HEK293 (cell line): ENCODE data around the gene STN1.

Experiments used
- CTCF ChIA-PET: fragments of 350-600 bp; formaldehyde crosslinking; extraction: SDS; loops from one replicate; lab custom pipeline; 2021; ENCODE audit warnings: antibody characterized with exemption; lab: Yijun Ruan, JAX
- POLR2A ChIA-PET: fragments of 300-600 bp; formaldehyde crosslinking; extraction: SDS; loops from one replicate; lab custom pipeline; 2020; ENCODE audit warnings: antibody characterized with exemption, inconsistent platforms; lab: Yijun Ruan, JAX
- H3K27ac ChIP-seq: fragments of 200-500 bp; sonication (Bioruptor generic); 2 replicates; pipeline ENCODE4 v1.5.1; 2014; ENCODE audit warnings: low read depth, low read length, control low read depth, inconsistent platforms; ENCODE audit errors: extremely low read depth
- H3K36me3 ChIP-seq, 2 experiments: fragments of 200-500 bp in 1 of 2; sonication (Bioruptor generic) in 1 of 2; 1 replicate in 1 of 2; 2 replicates in 1 of 2; pipeline ENCODE4 v1.5.1; 2014 to 2017; ENCODE audit warnings: inconsistent platforms in 2 of 2, low read length in 2 of 2; ENCODE audit not compliant: control insufficient read depth in 2 of 2, insufficient read depth in 1 of 2
- H3K4me1 ChIP-seq: fragments of 200-500 bp; sonication (Bioruptor generic); 2 replicates; pipeline ENCODE4 v1.5.1; 2014; ENCODE audit warnings: mild to moderate bottlenecking, low read length, inconsistent platforms; ENCODE audit not compliant: control insufficient read depth, insufficient read depth
- H3K4me3 ChIP-seq: 2 replicates; pipeline ENCODE4 v1.5.1; 2011; ENCODE audit warnings: low read depth, mild to moderate bottlenecking, control low read depth, low read length, moderate library complexity
- H3K9me3 ChIP-seq: fragments of 200-500 bp; sonication (Bioruptor generic); 2 replicates; pipeline ENCODE4 v1.5.1; 2014; ENCODE audit warnings: low read depth, low read length, inconsistent platforms; ENCODE audit not compliant: control insufficient read depth, insufficient read depth
- HOXA7 ChIP-seq: sonication (generic); formaldehyde crosslinking; IDR thresholded peaks from 2 replicates; pipeline ENCODE4 v1.8.1; 2022; ENCODE audit warnings: missing genetic modification reagents, borderline replicate concordance
- IKZF3 ChIP-seq: fragments of 450-650 bp; IDR thresholded peaks from 2 replicates; pipeline ENCODE4 v1.5.0; 2018; ENCODE audit warnings: missing biosample characterization, mild to moderate bottlenecking, missing genetic modification characterization, moderate library complexity
- KLF9 ChIP-seq: fragments of 450-650 bp; formaldehyde crosslinking; IDR thresholded peaks from 2 replicates; pipeline ENCODE4 v1.5.1; 2016; ENCODE audit warnings: missing biosample characterization, missing genetic modification characterization, low read depth
- OSR2 ChIP-seq: fragments of 450-650 bp; formaldehyde crosslinking; IDR thresholded peaks from 2 replicates; pipeline ENCODE4 v1.5.1; 2016; ENCODE audit warnings: missing biosample characterization, missing genetic modification characterization
- SP2 ChIP-seq: fragments of 450-650 bp; formaldehyde crosslinking; IDR thresholded peaks from 2 replicates; pipeline ENCODE4 v1.5.1; 2016; ENCODE audit warnings: missing biosample characterization, missing genetic modification characterization
- WT1 ChIP-seq: fragments of 450-650 bp; formaldehyde crosslinking; IDR thresholded peaks from 2 replicates; pipeline ENCODE4 v1.5.1; 2016; ENCODE audit warnings: missing biosample characterization, missing genetic modification characterization
- YY1 ChIP-seq: fragments of 450-650 bp; formaldehyde crosslinking; IDR thresholded peaks from 2 replicates; pipeline ENCODE4 v1.5.1; 2018; ENCODE audit warnings: missing biosample characterization, missing genetic modification characterization
- ZBTB11 ChIP-seq: fragments of 450-650 bp; formaldehyde crosslinking; conservative IDR thresholded peaks from 2 replicates; pipeline ENCODE4 v1.5.1; 2016; ENCODE audit warnings: low read depth, missing biosample characterization, missing genetic modification characterization
- ZBTB21 ChIP-seq: fragments of 450-650 bp; formaldehyde crosslinking; IDR thresholded peaks from 2 replicates; pipeline ENCODE4 v1.5.1; 2017; ENCODE audit warnings: missing biosample characterization, missing genetic modification characterization
- ZFP37 ChIP-seq: fragments of 450-650 bp; formaldehyde crosslinking; IDR thresholded peaks from 2 replicates; pipeline ENCODE4 v1.5.1; 2016; ENCODE audit warnings: missing biosample characterization, missing genetic modification characterization
- ZNF157 ChIP-seq: fragments of 450-650 bp; formaldehyde crosslinking; IDR thresholded peaks from 2 replicates; pipeline ENCODE4 v1.5.1; 2016; ENCODE audit warnings: missing biosample characterization, missing genetic modification characterization
- ZNF2 ChIP-seq: fragments of 450-650 bp; formaldehyde crosslinking; IDR thresholded peaks from 2 replicates; pipeline ENCODE4 v1.5.1; 2016; ENCODE audit warnings: missing biosample characterization, missing genetic modification characterization
- ZNF221 ChIP-seq: fragments of 450-650 bp; formaldehyde crosslinking; IDR thresholded peaks from 2 replicates; pipeline ENCODE4 v1.5.1; 2017; ENCODE audit warnings: missing biosample characterization, missing genetic modification characterization, borderline replicate concordance
- ZNF26 ChIP-seq: fragments of 450-650 bp; formaldehyde crosslinking; IDR thresholded peaks from 2 replicates; pipeline ENCODE4 v1.5.1; 2016; ENCODE audit warnings: missing biosample characterization, missing genetic modification characterization
- ZNF280C ChIP-seq: fragments of 450-650 bp; formaldehyde crosslinking; IDR thresholded peaks from 2 replicates; pipeline ENCODE4 v1.5.1; 2016; ENCODE audit warnings: missing biosample characterization, missing genetic modification characterization
- ZNF362 ChIP-seq: fragments of 450-650 bp; formaldehyde crosslinking; IDR thresholded peaks from 2 replicates; pipeline ENCODE4 v1.5.1; 2016; ENCODE audit warnings: missing biosample characterization, missing genetic modification characterization
- ZNF544 ChIP-seq: fragments of 450-650 bp; formaldehyde crosslinking; IDR thresholded peaks from 2 replicates; pipeline ENCODE4 v1.5.0; 2017; ENCODE audit warnings: missing biosample characterization, missing genetic modification characterization
- ZNF558 ChIP-seq: fragments of 450-650 bp; formaldehyde crosslinking; IDR thresholded peaks from 2 replicates; pipeline ENCODE4 v1.5.1; 2016; ENCODE audit warnings: missing biosample characterization, missing genetic modification characterization
- ZNF596 ChIP-seq: fragments of 450-650 bp; IDR thresholded peaks from 2 replicates; pipeline ENCODE4 v1.5.0; 2018; ENCODE audit warnings: missing biosample characterization, mild to moderate bottlenecking, missing genetic modification characterization, moderate library complexity
- ZNF623 ChIP-seq: fragments of 450-650 bp; formaldehyde crosslinking; IDR thresholded peaks from 2 replicates; pipeline ENCODE4 v1.5.1; 2016; ENCODE audit warnings: missing biosample characterization, missing genetic modification characterization
- ZNF645 ChIP-seq: fragments of 450-650 bp; formaldehyde crosslinking; IDR thresholded peaks from 2 replicates; pipeline ENCODE4; 2016; ENCODE audit warnings: missing biosample characterization, missing genetic modification characterization
- ZNF660 ChIP-seq: fragments of 450-650 bp; IDR thresholded peaks from 2 replicates; pipeline ENCODE4 v1.5.1; 2018; ENCODE audit warnings: missing biosample characterization, mild to moderate bottlenecking, missing genetic modification characterization
- ZNF692 ChIP-seq: fragments of 450-650 bp; formaldehyde crosslinking; IDR thresholded peaks from 2 replicates; pipeline ENCODE4 v1.5.1; 2016; ENCODE audit warnings: missing biosample characterization, missing genetic modification characterization
- ZNF76 ChIP-seq: fragments of 450-650 bp; formaldehyde crosslinking; IDR thresholded peaks from 2 replicates; pipeline ENCODE4; 2016; ENCODE audit warnings: low read depth, missing biosample characterization, missing genetic modification characterization, borderline replicate concordance

STN1 gene

GRCh38 chr10:103893817-103894216, 24.2 kb downstream of the STN1 start:
- Histone ChIP-seq H3K9me3 (no peaks in the 10 kb centered on the region), H3K36me3 (peaks cover 0 to 22% of the 10 kb centered on the region in 2 experiments; a peak in 1 of 3 replicates), H3K4me3 (no peak overlapping the region), H3K4me1 (peaks cover 23% of the 10 kb centered on the region), H3K27ac (no peak overlapping the region)
- no peak for TF ChIP-seq OSR2 (tag by site-specific recombination)
- TF ChIP-seq ZNF596 (tag by site-specific recombination): no peak
- no peak for TF ChIP-seq ZNF558 (tag by site-specific recombination)
- no peak for TF ChIP-seq ZNF362
- TF ChIP-seq ZNF221 (tag by site-specific recombination): no peak
- TF ChIP-seq ZNF544 (tag by site-specific recombination): no peak
- no peak for TF ChIP-seq KLF9
- no peak for TF ChIP-seq ZNF645 (tag by site-specific recombination)
- TF ChIP-seq ZNF2 (tag by site-specific recombination): no peak
- no peak for TF ChIP-seq ZNF623
- TF ChIP-seq HOXA7 (CRISPR knock-in tag): no peak
- TF ChIP-seq ZNF26 (tag by site-specific recombination): no peak
- no peak for TF ChIP-seq IKZF3 (tag by site-specific recombination)
- TF ChIP-seq ZNF280C (tag by site-specific recombination): no peak
- no peak for TF ChIP-seq ZFP37 (tag by site-specific recombination)
- POLR2A ChIA-PET: interaction anchor here (0.7 kb wide), 1 partner anchor 25 kb away, joined by 4 read pairs; no protein-coding TSS in a partner anchor
- CTCF ChIA-PET: interaction anchor here (2.0 kb wide), 1 partner anchor 9 kb away, joined by 11 read pairs; no protein-coding TSS in a partner anchor

- Histone ChIP-seq H3K27ac (no peak overlapping the region), H3K4me1 (peaks cover 23% of the 10 kb centered on the region), H3K36me3 (peaks cover 0 to 23% of the 10 kb centered on the region in 2 experiments; a peak in 1 of 3 replicates), H3K4me3 (no peak overlapping the region), H3K9me3 (no peaks in the 10 kb centered on the region)
- ChIA-PET POLR2A (no interaction called here), CTCF (interaction anchor here (0.5 to 0.7 kb wide), 3 partner anchors 79 to 364 kb away, joined by 3 read pairs; no protein-coding TSS in a partner anchor)
- no peak for TF ChIP-seq ZNF660 (tag by site-specific recombination)
- no peak for TF ChIP-seq ZBTB21 (tag by site-specific recombination)
- no peak for TF ChIP-seq ZNF76 (tag by site-specific recombination)
- no peak for TF ChIP-seq SP2
- no peak for TF ChIP-seq ZNF157 (tag by site-specific recombination)
- no peak for TF ChIP-seq ZBTB11
- TF ChIP-seq WT1 (tag by site-specific recombination): no peak
- TF ChIP-seq YY1 (tag by site-specific recombination): no peak
- TF ChIP-seq ZNF692 (tag by site-specific recombination): no peak
These were observed 25.8 kb downstream of the STN1 start for GRCh38 chr10:103892181-103892580.
